Suprapubic skin (tissue), 4 donors: Measurements from ENCODE around the gene PARD6G. TPM values are rescaled to one million over a fixed set of nuclear protein-coding genes. Genes with fewer than 3 reads are reported as not detected.

Experiments used
- DNase-seq, 2 donors: peaks; one replicate each; pipeline ENCODE4 v3.0.0-alpha.2; 2019; ENCODE audit warnings: low spot score in 2 of 2
- H3K27ac ChIP-seq: fragments of 200-600 bp; sonication (generic); one replicate; pipeline ENCODE4 v1.5.1; 2019
- H3K27me3 ChIP-seq: fragments of 200-600 bp; sonication (generic); one replicate; pipeline ENCODE4 v1.5.1; 2019
- H3K36me3 ChIP-seq: fragments of 200-600 bp; sonication (generic); one replicate; pipeline ENCODE4 v1.5.1; 2019
- H3K4me1 ChIP-seq: fragments of 200-600 bp; sonication (generic); one replicate; pipeline ENCODE4 v1.5.1; 2019
- H3K4me3 ChIP-seq: fragments of 200-600 bp; sonication (generic); one replicate; pipeline ENCODE4 v1.5.1; 2019; ENCODE audit warnings: mild to moderate bottlenecking
- H3K9me3 ChIP-seq: fragments of 200-600 bp; sonication (generic); one replicate; pipeline ENCODE4 v1.5.1; 2019
- CTCF ChIP-seq, 2 donors: fragments of 200-600 bp in 1 of 2; fragments of 450-650 bp in 1 of 2; sonication (generic) in 1 of 2; IDR thresholded peaks; one replicate each; pipeline ENCODE4 v1.5.1; 2016 to 2019; ENCODE audit warnings: antibody characterized with exemption in 2 of 2, mild to moderate bottlenecking in 1 of 2, moderate library complexity in 1 of 2
- EP300 ChIP-seq: sonication (generic); formaldehyde crosslinking; IDR thresholded peaks from one replicate; pipeline ENCODE4 v1.6.1; 2017; ENCODE audit warnings: antibody characterized with exemption
- POLR2A ChIP-seq, 2 donors: fragments of 450-650 bp; IDR thresholded peaks; one replicate each; pipeline ENCODE4 v1.6.1; 2017; ENCODE audit warnings: antibody characterized with exemption in 2 of 2, mild to moderate bottlenecking in 2 of 2, moderate library complexity in 2 of 2
- POLR2AphosphoS5 ChIP-seq, 3 donors: sonication (generic); formaldehyde crosslinking; IDR thresholded peaks; one replicate each; pipeline ENCODE4 v1.6.1; 2017; ENCODE audit warnings: antibody characterized with exemption in 3 of 3
- WGBS: methylation state at CpG from one replicate; pipeline ENCODE4 v1.1.5; 2018; 5-methylcytosine and 5-hydroxymethylcytosine counted together
- total RNA-seq, 4 donors: library from RNA; depleted of rRNA; stranded (reverse); fragments of >200 nt; gene quantifications; one replicate each; pipeline ENCODE4 v1.1.0, GENCODE V29; 2016

PARD6G gene
- total RNA-seq, 4 donors from 2014 or later: 47.5 to 97.6 (median 82.2) TPM

GRCh38 chr18:80132180-80132812 lies 115.0 kb downstream of the PARD6G start:
- Histone ChIP-seq H3K27me3 (no peaks in the 10 kb centered on the region), H3K27ac (no peak overlapping the region), H3K36me3 (peaks cover 42% of the 10 kb centered on the region), H3K4me1 (no peaks in the 10 kb centered on the region), H3K9me3 (no peaks in the 10 kb centered on the region), H3K4me3 (no peak overlapping the region)
- TF ChIP-seq POLR2AphosphoS5 (IDR thresholded peaks at IDR 0.05) (no peak), CTCF (IDR thresholded peaks at IDR 0.05) (no peak), EP300 (no peak), POLR2A (IDR thresholded peaks at IDR 0.05) (no peak)
- 57% methylated on average over 3 of the region's 3 CpGs for WGBS
- no peak for DNase-seq

GRCh38 chr18:80130555-80130954 lies 116.8 kb downstream of the PARD6G start:
- no peak overlapping the region for H3K27ac ChIP-seq
- no peak for DNase-seq
- no peaks in the 10 kb centered on the region for H3K9me3 ChIP-seq
- TF ChIP-seq POLR2A (IDR thresholded peaks at IDR 0.05): no peak
- TF ChIP-seq POLR2AphosphoS5 (IDR thresholded peaks at IDR 0.05): no peak
- no peak for TF ChIP-seq EP300
- TF ChIP-seq CTCF (IDR thresholded peaks at IDR 0.05): no peak
- no peaks in the 10 kb centered on the region for H3K4me1 ChIP-seq
- no peak overlapping the region for H3K4me3 ChIP-seq
- H3K36me3 ChIP-seq: peaks cover 25% of the 10 kb centered on the region
- H3K27me3 ChIP-seq: no peaks in the 10 kb centered on the region
- WGBS: 75% methylated on average over 5 of the region's 5 CpGs

- H3K9me3 ChIP-seq: no peaks in the 10 kb centered on the region
- H3K4me1 ChIP-seq: no peaks in the 10 kb centered on the region
- no peak overlapping the region for H3K27ac ChIP-seq
- H3K4me3 ChIP-seq: no peak overlapping the region
- no peaks in the 10 kb centered on the region for H3K27me3 ChIP-seq
- peaks cover 17% of the 10 kb centered on the region for H3K36me3 ChIP-seq
- TF ChIP-seq CTCF (IDR thresholded peaks at IDR 0.05): no peak
- TF ChIP-seq POLR2A (IDR thresholded peaks at IDR 0.05): no peak
- no peak for TF ChIP-seq POLR2AphosphoS5 (IDR thresholded peaks at IDR 0.05)
- TF ChIP-seq EP300: no peak
- no peak for DNase-seq
- WGBS: 93% methylated on average over 7 of the region's 7 CpGs
Measured at GRCh38 chr18:80129672-80130367, 117.5 kb downstream of the PARD6G start.

- TF ChIP-seq POLR2A (IDR thresholded peaks at IDR 0.05) (no peak), EP300 (no peak), POLR2AphosphoS5 (IDR thresholded peaks at IDR 0.05) (no peak), CTCF (IDR thresholded peaks at IDR 0.05) (no peak)
- WGBS: 96% methylated on average over 1 of the region's 1 CpG
- no peaks in the 10 kb centered on the region for H3K36me3 ChIP-seq
Measured at GRCh38 chr18:80127635-80128034, 119.7 kb downstream of the PARD6G start.

GRCh38 chr18:80126797-80127196 lies 120.5 kb downstream of the PARD6G start:
- Histone ChIP-seq H3K36me3 (peaks cover 3% of the 10 kb centered on the region), H3K9me3 (no peaks in the 10 kb centered on the region), H3K4me3 (no peak overlapping the region), H3K4me1 (no peaks in the 10 kb centered on the region), H3K27ac (no peak overlapping the region), H3K27me3 (no peaks in the 10 kb centered on the region)
- TF ChIP-seq POLR2AphosphoS5 (IDR thresholded peaks at IDR 0.05) (no peak), POLR2A (IDR thresholded peaks at IDR 0.05) (no peak), CTCF (IDR thresholded peaks at IDR 0.05) (no peak), EP300 (no peak)
- no peak for DNase-seq
- WGBS: 93% methylated on average over 9 of the region's 9 CpGs

More at GRCh38 chr18:80127635-80128034, 119.7 kb downstream of the PARD6G start:
- no peak overlapping the region for H3K27ac ChIP-seq
- no peak for DNase-seq
- no peaks in the 10 kb centered on the region for H3K4me1 ChIP-seq
- no peak overlapping the region for H3K4me3 ChIP-seq
- no peaks in the 10 kb centered on the region for H3K9me3 ChIP-seq
- no peaks in the 10 kb centered on the region for H3K27me3 ChIP-seq
